Urinary bladder (tissue), 4 donors: ENCODE results near the gene MRTFB. TPM values are rescaled to one million over a fixed set of nuclear protein-coding genes. Genes with fewer than 3 reads are reported as not detected.
A peak's percentile ranks its signal among the peaks of the same experiment; 100 is the strongest.
"Not testable (repeated sequence)": the region's sequence is repeated elsewhere in the genome, so short reads cannot be mapped to it uniquely, and the experiment has no call there.

ENCODE experiments used
- DNase-seq: peaks from one replicate; pipeline ENCODE4 v3.0.0-alpha.2; 2015; ENCODE audit errors: extremely low spot score
- H3K27ac ChIP-seq: one replicate; pipeline ENCODE4 v1.5.1; 2013; ENCODE audit warnings: low read depth, mild to moderate bottlenecking, moderate library complexity
- H3K36me3 ChIP-seq: one replicate; pipeline ENCODE4 v1.6.1; 2013; ENCODE audit warnings: mild to moderate bottlenecking, moderate library complexity; ENCODE audit not compliant: insufficient read depth
- H3K4me1 ChIP-seq: one replicate; pipeline ENCODE4 v1.6.1; 2013; ENCODE audit warnings: mild to moderate bottlenecking, moderate library complexity; ENCODE audit not compliant: insufficient read depth
- H3K4me3 ChIP-seq: one replicate; pipeline ENCODE4 v1.5.1; 2013; ENCODE audit warnings: low read depth, low read length
- WGBS: extraction: QIAGEN DNeasy Blood & Tissue Kit; methylation state at CpG from one replicate; pipeline ENCODE4 v1.1.7; 2013; 5-methylcytosine and 5-hydroxymethylcytosine counted together
- polyA plus RNA-seq: library from polyadenylated mRNA; stranded (reverse); fragments of 200-250 nt; gene quantifications from one replicate; pipeline ENCODE4 v1.2.3, GENCODE V29; 2013
- total RNA-seq: library from RNA; depleted of rRNA; stranded (reverse); fragments of >200 nt; gene quantifications from one replicate; pipeline ENCODE4 v1.2.3, GENCODE V29; 2014
- donor health status: healthy with polysubstance abuse.
- donor health status: healthy.

The MRTFB gene
- total and polyA plus RNA-seq, 2 donors, result 18.9 to 42.8 TPM

GRCh38 chr16:14183962-14184361 lies 112.8 kb downstream of the MRTFB start:
- H3K36me3 ChIP-seq, DNase-seq, H3K4me1 ChIP-seq, H3K4me3 ChIP-seq, H3K27ac ChIP-seq: not testable (repeated sequence)
- 95% methylated on average over 6 of the region's 6 CpGs for WGBS

GRCh38 chr16:14186007-14186794 lies 115.1 kb downstream of the MRTFB start:
- Histone ChIP-seq H3K27ac (peak overlapping the region; percentile 28), H3K4me3 (peak overlapping the region; percentile 31), H3K4me1 (no peaks in the 10 kb centered on the region), H3K36me3 (no peaks in the 10 kb centered on the region)
- no peak for DNase-seq
- WGBS, result 17% methylated on average over 10 of the region's 10 CpGs

GRCh38 chr16:14186795-14187221 lies 115.7 kb downstream of the MRTFB start:
- no peaks in the 10 kb centered on the region for H3K4me1 ChIP-seq
- peak overlapping the region; percentile 31 for H3K4me3 ChIP-seq
- DNase-seq, result no peak
- no peaks in the 10 kb centered on the region for H3K36me3 ChIP-seq
- WGBS, result 53% methylated on average over 5 of the region's 5 CpGs
- peak overlapping the region; percentile 28 for H3K27ac ChIP-seq

GRCh38 chr16:14187517-14188338 lies 116.6 kb downstream of the MRTFB start:
- Histone ChIP-seq H3K4me3 (peak overlapping the region; percentile 31), H3K36me3 (no peaks in the 10 kb centered on the region), H3K4me1 (no peaks in the 10 kb centered on the region), H3K27ac (no peak overlapping the region)
- WGBS, result 79% methylated on average over 10 of the region's 10 CpGs
- DNase-seq, result no peak

- no peak for DNase-seq
- no peaks in the 10 kb centered on the region for H3K36me3 ChIP-seq
- WGBS, result 86% methylated on average over 6 of the region's 6 CpGs
- H3K4me3 ChIP-seq, result no peak overlapping the region
- no peaks in the 10 kb centered on the region for H3K4me1 ChIP-seq
- no peak overlapping the region for H3K27ac ChIP-seq
These were observed 122.3 kb downstream of the MRTFB start for GRCh38 chr16:14193316-14193871.

GRCh38 chr16:14194721-14195120 lies 123.6 kb downstream of the MRTFB start:
- Histone ChIP-seq H3K4me1 (peaks cover 1% of the 10 kb centered on the region), H3K36me3 (no peaks in the 10 kb centered on the region), H3K27ac (no peak overlapping the region), H3K4me3 (no peak overlapping the region)
- DNase-seq, result no peak
- 91% methylated on average over 5 of the region's 5 CpGs for WGBS

GRCh38 chr16:14196011-14196410 lies 124.9 kb downstream of the MRTFB start:
- no peak overlapping the region for H3K27ac ChIP-seq
- WGBS, result 81% methylated on average over 2 of the region's 2 CpGs
- no peak overlapping the region for H3K4me3 ChIP-seq

GRCh38 chr16:14196539-14196938 lies 125.4 kb downstream of the MRTFB start:
- DNase-seq, result no peak
- no peak overlapping the region for H3K27ac ChIP-seq
- no peak overlapping the region for H3K4me3 ChIP-seq
- H3K4me1 ChIP-seq, result peaks cover 1% of the 10 kb centered on the region
- no peaks in the 10 kb centered on the region for H3K36me3 ChIP-seq

More at GRCh38 chr16:14196011-14196410, 124.9 kb downstream of the MRTFB start:
- peaks cover 1% of the 10 kb centered on the region for H3K4me1 ChIP-seq
- no peak for DNase-seq
- no peaks in the 10 kb centered on the region for H3K36me3 ChIP-seq

GRCh38 chr16:14198012-14198411 lies 126.9 kb downstream of the MRTFB start:
- peaks cover 1% of the 10 kb centered on the region for H3K4me1 ChIP-seq
- no peak overlapping the region for H3K27ac ChIP-seq
- H3K4me3 ChIP-seq, result no peak overlapping the region
- H3K36me3 ChIP-seq, result no peaks in the 10 kb centered on the region
- DNase-seq, result no peak

- Histone ChIP-seq H3K36me3 (no peaks in the 10 kb centered on the region), H3K4me3 (no peak overlapping the region), H3K4me1 (peaks cover 1% of the 10 kb centered on the region), H3K27ac (no peak overlapping the region)
- DNase-seq, result no peak
- 83% methylated on average over 1 of the region's 1 CpG for WGBS
These were observed 127.5 kb downstream of the MRTFB start for GRCh38 chr16:14198572-14198971.

- H3K4me3 ChIP-seq, result no peak overlapping the region
These were observed 128.1 kb downstream of the MRTFB start for GRCh38 chr16:14199199-14199598.

GRCh38 chr16:14199624-14200023 lies 128.5 kb downstream of the MRTFB start:
- Histone ChIP-seq H3K4me1 (peaks cover 1% of the 10 kb centered on the region), H3K27ac (no peak overlapping the region), H3K4me3 (no peak overlapping the region), H3K36me3 (no peaks in the 10 kb centered on the region)
- 97% methylated on average over 1 of the region's 1 CpG for WGBS
- DNase-seq, result no peak

More at GRCh38 chr16:14199199-14199598, 128.1 kb downstream of the MRTFB start:
- H3K4me1 ChIP-seq, result peaks cover 1% of the 10 kb centered on the region
- no peaks in the 10 kb centered on the region for H3K36me3 ChIP-seq
- no peak for DNase-seq
- H3K27ac ChIP-seq, result no peak overlapping the region
- 91% methylated on average over 4 of the region's 4 CpGs for WGBS

- no peak overlapping the region for H3K27ac ChIP-seq
- DNase-seq, result no peak
- no peak overlapping the region for H3K4me3 ChIP-seq
- peaks cover 1% of the 10 kb centered on the region for H3K4me1 ChIP-seq
- 86% methylated on average over 3 of the region's 3 CpGs for WGBS
- no peaks in the 10 kb centered on the region for H3K36me3 ChIP-seq
These were observed 131.0 kb downstream of the MRTFB start for GRCh38 chr16:14202095-14202494.

GRCh38 chr16:14202697-14203096 lies 131.6 kb downstream of the MRTFB start:
- H3K27ac ChIP-seq, result no peak overlapping the region
- H3K4me3 ChIP-seq, result no peak overlapping the region
- DNase-seq, result no peak
- no peaks in the 10 kb centered on the region for H3K36me3 ChIP-seq
- peaks cover 1% of the 10 kb centered on the region for H3K4me1 ChIP-seq
